ENCODE measurements around the gene AK3.
A peak's percentile ranks its signal among the peaks of the same experiment; 100 is the strongest.
"Not testable (repeated sequence)": the region's sequence is repeated elsewhere in the genome, so short reads cannot be mapped to it uniquely, and the experiment has no call there.

The AK3 gene

DNA sequence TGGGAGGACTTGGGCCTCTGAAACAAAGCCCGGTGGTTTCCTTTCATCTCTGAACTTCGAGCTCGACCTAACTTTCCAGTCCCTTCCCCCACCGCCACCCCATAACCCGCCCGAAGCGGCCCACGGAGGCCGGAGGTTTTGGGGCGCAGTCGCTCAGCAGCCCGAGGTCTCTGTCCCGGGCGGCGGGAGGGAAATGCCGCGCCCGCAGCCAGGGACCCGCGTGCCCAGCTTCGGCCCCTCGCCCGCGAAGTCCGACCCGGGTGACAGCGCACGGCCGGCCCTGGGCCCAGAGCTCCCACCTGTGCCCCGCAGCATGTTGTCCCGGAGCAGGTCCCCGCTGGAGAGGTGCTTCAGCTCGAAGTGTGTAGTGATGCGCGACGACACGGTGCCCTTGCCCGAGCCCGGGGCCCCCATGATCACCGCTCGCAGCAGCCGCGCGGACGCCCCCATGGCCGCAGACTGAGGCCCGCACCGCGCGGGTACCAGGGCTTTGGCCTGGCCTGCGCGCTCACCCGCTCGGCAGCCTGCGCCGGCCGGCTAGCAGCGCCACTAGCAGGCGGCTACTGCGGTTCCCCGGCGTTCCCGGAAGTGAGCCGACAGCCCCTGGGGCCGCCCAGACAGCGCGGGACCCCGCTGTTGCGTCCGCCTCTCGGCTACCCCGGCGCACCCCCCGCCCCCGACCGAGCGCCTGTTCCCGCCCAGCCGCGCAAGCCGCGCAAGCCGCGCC is at the start of gene AK3:
TSS of gene AK3 (minus strand) at position 565 of the 727 bp plus-strand sequence. CDS start at position 450, 115 bp downstream.
- in situ Hi-C loops (cut with MboI; ENCODE audit: low pct_unique_long_range_greater_than_20kb, low sequenced_read_pairs, unreplicated experiment) = loop anchor here (10.0 kb wide), 1 partner anchor 136 kb away; no protein-coding TSS in a partner anchor

DNA sequence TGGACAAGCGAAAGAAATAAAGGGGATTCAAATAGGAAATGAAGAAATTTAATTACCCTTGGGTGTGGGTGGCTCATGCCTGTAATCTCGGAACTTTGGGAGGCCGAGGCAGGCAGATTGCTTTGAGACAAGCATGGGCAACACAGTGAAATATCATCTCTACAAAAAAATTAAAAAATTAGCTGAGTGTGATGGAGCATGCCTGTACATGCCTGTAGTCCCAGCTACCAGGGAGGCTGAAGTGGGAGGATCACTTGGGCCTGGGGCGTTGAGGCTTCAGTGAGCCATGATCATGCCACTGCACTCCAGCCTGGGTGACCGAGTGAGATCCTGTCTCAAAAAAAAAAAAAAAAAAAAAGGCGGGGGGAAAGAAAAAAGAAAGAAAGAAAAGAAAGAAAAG is 47.7 kb upstream of the AK3 start:
- in situ Hi-C loops (cut with MboI; ENCODE audit: low pct_unique_long_range_greater_than_20kb, low sequenced_read_pairs, unreplicated experiment) = no loop called here
- TF ChIP-seq, protein P1, sequence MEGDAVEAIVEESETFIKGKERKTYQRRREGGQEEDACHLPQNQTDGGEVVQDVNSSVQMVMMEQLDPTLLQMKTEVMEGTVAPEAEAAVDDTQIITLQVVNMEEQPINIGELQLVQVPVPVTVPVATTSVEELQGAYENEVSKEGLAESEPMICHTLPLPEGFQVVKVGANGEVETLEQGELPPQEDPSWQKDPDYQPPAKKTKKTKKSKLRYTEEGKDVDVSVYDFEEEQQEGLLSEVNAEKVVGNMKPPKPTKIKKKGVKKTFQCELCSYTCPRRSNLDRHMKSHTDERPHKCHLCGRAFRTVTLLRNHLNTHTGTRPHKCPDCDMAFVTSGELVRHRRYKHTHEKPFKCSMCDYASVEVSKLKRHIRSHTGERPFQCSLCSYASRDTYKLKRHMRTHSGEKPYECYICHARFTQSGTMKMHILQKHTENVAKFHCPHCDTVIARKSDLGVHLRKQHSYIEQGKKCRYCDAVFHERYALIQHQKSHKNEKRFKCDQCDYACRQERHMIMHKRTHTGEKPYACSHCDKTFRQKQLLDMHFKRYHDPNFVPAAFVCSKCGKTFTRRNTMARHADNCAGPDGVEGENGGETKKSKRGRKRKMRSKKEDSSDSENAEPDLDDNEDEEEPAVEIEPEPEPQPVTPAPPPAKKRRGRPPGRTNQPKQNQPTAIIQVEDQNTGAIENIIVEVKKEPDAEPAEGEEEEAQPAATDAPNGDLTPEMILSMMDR (IDR thresholded peaks at IDR 0.05; ENCODE audit: extremely low read depth, insufficient read depth, missing control alignments) = no peak
- DNase-seq (ENCODE audit: low spot score) = no peak

More for the DNA sequence above, at the start of gene AK3:
- TF ChIP-seq, protein P1 (IDR thresholded peaks at IDR 0.05; ENCODE audit: extremely low read depth, insufficient read depth, missing control alignments) = peak; percentile 69
- DNase-seq (ENCODE audit: low spot score) = peak; percentile 99

DNA sequence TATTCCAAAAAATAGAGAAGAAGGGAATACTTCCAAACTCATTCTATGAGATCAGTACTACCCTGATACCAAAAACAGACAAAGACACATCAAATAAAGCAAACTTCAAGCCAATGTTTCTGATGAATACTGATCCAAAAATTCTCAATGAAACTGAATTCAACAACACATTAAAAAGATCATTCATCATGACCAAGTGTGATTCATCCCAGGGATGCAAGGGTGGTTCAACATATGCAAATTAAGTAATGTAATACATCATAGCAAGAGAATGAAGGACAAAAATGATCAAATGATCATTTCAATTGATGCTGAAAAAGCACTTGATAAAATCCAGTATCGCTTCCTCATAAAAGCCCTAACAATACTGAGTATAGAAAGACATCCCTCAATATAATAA is 46.9 kb upstream of the AK3 start:
- DNase-seq (ENCODE audit: low spot score) = no peak
- in situ Hi-C loops (cut with MboI; ENCODE audit: low pct_unique_long_range_greater_than_20kb, low sequenced_read_pairs, unreplicated experiment) = no loop called here
- TF ChIP-seq, protein P1 (IDR thresholded peaks at IDR 0.05; ENCODE audit: extremely low read depth, insufficient read depth, missing control alignments) = no peak

DNA sequence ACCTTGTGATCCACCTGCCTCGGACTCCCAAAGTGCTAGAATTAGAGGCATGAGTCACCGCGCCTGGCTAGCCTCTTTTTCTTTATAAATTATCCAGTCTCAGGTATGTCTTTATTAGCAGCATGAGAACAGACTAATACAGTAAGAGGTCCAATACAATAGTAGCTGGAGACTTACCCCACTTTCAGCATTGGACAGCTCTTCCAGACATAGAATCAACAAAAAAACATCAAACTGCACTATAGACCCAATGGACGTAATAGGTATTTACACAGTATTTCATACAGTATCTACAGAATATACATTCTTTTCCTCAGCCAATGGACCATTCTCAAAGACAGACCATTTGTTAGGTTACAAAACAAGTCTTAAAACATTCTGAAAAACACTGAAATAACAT is 45.6 kb upstream of the AK3 start:
- in situ Hi-C loops (cut with MboI; ENCODE audit: low pct_unique_long_range_greater_than_20kb, low sequenced_read_pairs, unreplicated experiment) = no loop called here
- DNase-seq (ENCODE audit: low spot score) = no peak
- TF ChIP-seq, protein P1 (IDR thresholded peaks at IDR 0.05; ENCODE audit: extremely low read depth, insufficient read depth, missing control alignments) = no peak

DNA sequence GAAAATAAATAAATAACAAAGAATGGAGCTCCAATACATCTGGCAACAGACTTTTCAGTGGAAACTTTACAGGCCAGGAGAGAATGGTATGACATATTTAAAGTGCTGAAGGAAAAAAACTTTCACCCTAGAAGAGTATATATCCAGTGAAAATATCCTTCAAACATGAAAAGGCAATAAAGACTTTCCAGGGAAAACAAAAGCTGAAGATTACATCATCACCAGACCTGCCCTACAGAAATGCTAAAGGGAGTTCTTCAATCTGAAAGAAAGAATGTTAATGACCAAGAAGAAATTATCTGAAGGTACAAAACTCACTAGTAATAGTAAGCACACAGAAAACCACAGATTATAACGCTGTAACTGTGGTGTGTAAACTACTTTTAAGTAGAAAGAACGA is 43.4 kb upstream of the AK3 start:
- TF ChIP-seq, protein P1 (IDR thresholded peaks at IDR 0.05; ENCODE audit: extremely low read depth, insufficient read depth, missing control alignments) = no peak
- no peak for DNase-seq (ENCODE audit: low spot score)
- in situ Hi-C loops (cut with MboI; ENCODE audit: low pct_unique_long_range_greater_than_20kb, low sequenced_read_pairs, unreplicated experiment) = no loop called here

DNA sequence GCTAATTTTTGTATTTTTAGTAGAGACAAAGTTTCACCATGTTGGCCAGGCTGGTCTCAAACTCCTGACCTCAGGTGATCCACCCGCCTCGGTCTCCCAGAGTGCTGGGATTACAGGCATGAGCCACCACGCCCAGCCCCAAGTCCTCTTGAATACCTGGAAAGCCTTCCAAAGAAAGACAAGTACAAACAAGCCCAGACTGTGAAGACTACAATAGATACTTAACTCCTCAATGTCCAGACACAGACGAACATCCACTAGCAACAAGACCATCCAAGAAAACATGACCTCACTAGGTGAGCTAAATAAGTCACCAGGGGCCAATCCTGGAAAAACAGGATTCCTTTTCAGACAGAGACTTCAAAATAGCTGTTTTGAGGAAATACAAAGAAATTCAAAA is 42.2 kb upstream of the AK3 start:
- DNase-seq (ENCODE audit: low spot score); in situ Hi-C loops (cut with MboI; ENCODE audit: low pct_unique_long_range_greater_than_20kb, low sequenced_read_pairs, unreplicated experiment): not testable (repeated sequence)

DNA sequence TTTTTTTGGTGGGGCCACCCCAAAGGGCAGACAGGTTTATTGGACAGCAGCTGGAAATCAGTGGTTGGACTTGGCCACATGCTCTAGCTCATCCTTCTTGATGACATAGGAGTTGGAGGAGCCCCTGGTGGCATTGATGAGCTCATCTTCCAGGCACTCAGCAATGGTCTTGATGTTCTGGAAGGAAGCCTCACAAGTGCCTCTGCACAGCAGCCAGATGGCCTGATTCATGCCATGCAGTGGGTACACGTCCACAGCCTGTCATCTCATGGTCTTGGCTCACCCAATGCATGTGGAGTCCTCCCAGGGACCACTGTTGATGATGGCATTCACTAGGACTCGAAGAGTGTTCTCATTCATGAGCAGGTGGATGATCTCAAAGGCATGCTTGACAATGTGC is 40.4 kb upstream of the AK3 start:
- no peak for DNase-seq (ENCODE audit: low spot score)
- in situ Hi-C loops (cut with MboI; ENCODE audit: low pct_unique_long_range_greater_than_20kb, low sequenced_read_pairs, unreplicated experiment) = no loop called here
- TF ChIP-seq, protein P1 (IDR thresholded peaks at IDR 0.05; ENCODE audit: extremely low read depth, insufficient read depth, missing control alignments) = no peak
